ENCODE measurements around the gene CRYGA.

DNA sequence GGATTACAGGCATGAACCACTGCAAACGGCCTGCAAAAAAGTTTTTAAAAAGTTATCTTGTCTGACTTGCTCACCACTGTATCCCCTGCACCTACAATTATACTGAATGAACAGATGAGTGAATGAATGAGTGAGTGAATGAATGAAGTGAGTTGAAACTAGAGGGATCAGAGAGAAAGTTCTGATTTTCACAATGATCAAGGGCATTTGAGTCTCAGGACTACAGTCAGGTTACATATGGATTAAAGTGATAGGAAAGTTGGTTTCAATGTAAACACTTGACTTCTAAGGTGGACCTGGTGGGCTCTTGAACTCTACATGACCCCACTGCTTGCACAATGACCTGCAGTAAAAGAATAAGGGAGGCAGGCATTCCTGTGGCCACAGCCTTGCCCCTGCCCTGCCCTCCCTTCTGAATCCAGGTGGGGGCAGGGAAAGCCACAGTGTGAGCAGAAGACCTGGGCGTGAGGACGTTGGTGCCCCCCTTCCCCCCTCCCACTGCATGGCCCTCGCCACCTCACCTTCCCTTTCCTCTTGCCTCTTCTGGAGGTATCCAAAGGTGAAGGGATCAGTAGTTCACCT lies 15.7 kb upstream of the CRYGA start:
- TF ChIP-seq, protein P1, sequence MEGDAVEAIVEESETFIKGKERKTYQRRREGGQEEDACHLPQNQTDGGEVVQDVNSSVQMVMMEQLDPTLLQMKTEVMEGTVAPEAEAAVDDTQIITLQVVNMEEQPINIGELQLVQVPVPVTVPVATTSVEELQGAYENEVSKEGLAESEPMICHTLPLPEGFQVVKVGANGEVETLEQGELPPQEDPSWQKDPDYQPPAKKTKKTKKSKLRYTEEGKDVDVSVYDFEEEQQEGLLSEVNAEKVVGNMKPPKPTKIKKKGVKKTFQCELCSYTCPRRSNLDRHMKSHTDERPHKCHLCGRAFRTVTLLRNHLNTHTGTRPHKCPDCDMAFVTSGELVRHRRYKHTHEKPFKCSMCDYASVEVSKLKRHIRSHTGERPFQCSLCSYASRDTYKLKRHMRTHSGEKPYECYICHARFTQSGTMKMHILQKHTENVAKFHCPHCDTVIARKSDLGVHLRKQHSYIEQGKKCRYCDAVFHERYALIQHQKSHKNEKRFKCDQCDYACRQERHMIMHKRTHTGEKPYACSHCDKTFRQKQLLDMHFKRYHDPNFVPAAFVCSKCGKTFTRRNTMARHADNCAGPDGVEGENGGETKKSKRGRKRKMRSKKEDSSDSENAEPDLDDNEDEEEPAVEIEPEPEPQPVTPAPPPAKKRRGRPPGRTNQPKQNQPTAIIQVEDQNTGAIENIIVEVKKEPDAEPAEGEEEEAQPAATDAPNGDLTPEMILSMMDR (conservative IDR thresholded peaks at IDR 0.05) = no peak
- no peak for TF ChIP-seq ZFX (IDR thresholded peaks at IDR 0.05)
